PC-3 (cell line): ENCODE results near the gene AFG3L2.

Experiments used
- CTCF ChIP-seq: fragments of 300-600 bp; sonication (generic); conservative IDR thresholded peaks from 2 replicates; pipeline ENCODE4 v1.5.1; 2017; ENCODE audit warnings: antibody characterized with exemption, low read depth, mild to moderate bottlenecking, low read length
- EZH2 ChIP-seq: fragments of 300-600 bp; sonication (generic); IDR thresholded peaks from one replicate; pipeline ENCODE4 v1.6.1; 2017; ENCODE audit warnings: antibody characterized with exemption, mild to moderate bottlenecking, low read length; ENCODE audit not compliant: unreplicated experiment

- TF ChIP-seq CTCF: no peak
- TF ChIP-seq EZH2: no peak
Observed at GRCh38 chr18:12401881-12402280, 24.9 kb upstream of the AFG3L2 start.
